WTC11 (cell line): Measurements from ENCODE around the gene INSC. TPM values are rescaled to one million over a fixed set of nuclear protein-coding genes. Genes with fewer than 3 reads are reported as not detected.

Experiments used
- ATAC-seq: fragments of 200-7000 bp; cut with Tn5 transposase; 2 replicates; pipeline ENCODE4 v1.10.0; 2021; ENCODE audit warnings: mild to moderate bottlenecking, moderate library complexity
- CTCF ChIA-PET: fragments of 300-600 bp; sonication (Branson Sonifier 250); formaldehyde crosslinking; loops from one replicate; lab custom pipeline; 2021; ENCODE audit warnings: antibody characterized with exemption; lab: Charles Lee
- POLR2A ChIA-PET: fragments of 350-600 bp; sonication (Branson Sonifier 250); formaldehyde crosslinking; loops from one replicate; lab custom pipeline; 2021; ENCODE audit warnings: antibody characterized with exemption; lab: Charles Lee
- DNase-seq: peaks from one replicate; pipeline ENCODE4 v3.0.0; 2021; ENCODE audit warnings: low spot score
- H3K27ac Mint-ChIP-seq: 2 replicates; pipeline ENCODE4 v1.8.0; 2021; ENCODE audit warnings: mixed read lengths
- H3K27me3 Mint-ChIP-seq: 2 replicates; pipeline ENCODE4 v1.8.0; 2021; ENCODE audit warnings: low read depth, mild to moderate bottlenecking, moderate library complexity, mixed read lengths
- H3K36me3 Mint-ChIP-seq: 2 replicates; pipeline ENCODE4 v1.8.0; 2021; ENCODE audit warnings: mixed read lengths
- H3K4me1 Mint-ChIP-seq: 2 replicates; pipeline ENCODE4 v1.8.0; 2022; ENCODE audit warnings: mixed read lengths
- H3K4me3 Mint-ChIP-seq: 2 replicates; pipeline ENCODE4 v1.8.0; 2021; ENCODE audit warnings: mild to moderate bottlenecking, moderate library complexity, mixed read lengths
- H3K9me3 Mint-ChIP-seq: 2 replicates; pipeline ENCODE4 v1.8.0; 2021; ENCODE audit warnings: mixed read lengths
- AFF4 ChIP-seq: sonication (generic); formaldehyde crosslinking; IDR thresholded peaks from 2 replicates; pipeline ENCODE4 v1.8.1; 2023; ENCODE audit warnings: mild to moderate bottlenecking, missing genetic modification reagents, borderline replicate concordance
- E2F4 ChIP-seq: sonication (generic); formaldehyde crosslinking; IDR thresholded peaks from 2 replicates; pipeline ENCODE4 v1.8.1; 2022; ENCODE audit warnings: low read depth, mild to moderate bottlenecking, moderate library complexity, missing genetic modification reagents, borderline replicate concordance
- ELF4 ChIP-seq: sonication (generic); formaldehyde crosslinking; IDR thresholded peaks from 2 replicates; pipeline ENCODE4 v1.8.1; 2022; ENCODE audit warnings: low read depth, mild to moderate bottlenecking, moderate library complexity, missing genetic modification reagents
- ERG ChIP-seq: fragments of 250-450 bp; sonication (Bioruptor Pico); IDR thresholded peaks from 2 replicates; pipeline ENCODE4 v1.8.0; 2021; ENCODE audit warnings: mild to moderate bottlenecking
- ESRRA ChIP-seq: sonication (generic); formaldehyde crosslinking; IDR thresholded peaks from 2 replicates; pipeline ENCODE4 v1.8.1; 2022; ENCODE audit warnings: mild to moderate bottlenecking, missing genetic modification reagents, borderline replicate concordance
- FOXP4 ChIP-seq: sonication (generic); formaldehyde crosslinking; IDR thresholded peaks from 2 replicates; pipeline ENCODE4 v1.8.0; 2022; ENCODE audit warnings: mild to moderate bottlenecking, missing genetic modification reagents
- HMGXB4 ChIP-seq: sonication (generic); formaldehyde crosslinking; IDR thresholded peaks from 2 replicates; pipeline ENCODE4 v1.8.1; 2023; ENCODE audit warnings: mild to moderate bottlenecking, moderate library complexity, missing genetic modification reagents
- KAT7 ChIP-seq: sonication (generic); formaldehyde crosslinking; IDR thresholded peaks from 2 replicates; pipeline ENCODE4 v1.8.1; 2023; ENCODE audit warnings: missing genetic modification reagents, mild to moderate bottlenecking, borderline replicate concordance
- NFATC4 ChIP-seq: fragments of 250-450 bp; sonication (Bioruptor Pico); IDR thresholded peaks from 2 replicates; pipeline ENCODE4 v1.9.0; 2021; ENCODE audit warnings: mild to moderate bottlenecking
- NFYB ChIP-seq: sonication (generic); formaldehyde crosslinking; conservative IDR thresholded peaks from 2 replicates; pipeline ENCODE4 v1.8.0; 2022; ENCODE audit warnings: low read depth, missing genetic modification reagents
- NR2C2 ChIP-seq: sonication (generic); formaldehyde crosslinking; IDR thresholded peaks from 2 replicates; pipeline ENCODE4 v1.8.0; 2022; ENCODE audit warnings: mild to moderate bottlenecking, missing genetic modification reagents
- PRRX2 ChIP-seq: fragments of 250-450 bp; sonication (Bioruptor Pico); IDR thresholded peaks from 2 replicates; pipeline ENCODE4 v1.8.0; 2021; ENCODE audit warnings: mild to moderate bottlenecking
- USF2 ChIP-seq: sonication (generic); formaldehyde crosslinking; IDR thresholded peaks from 2 replicates; pipeline ENCODE4 v1.8.1; 2023; ENCODE audit warnings: mild to moderate bottlenecking, missing genetic modification reagents, moderate library complexity
- ZNF138 ChIP-seq: sonication (generic); formaldehyde crosslinking; conservative IDR thresholded peaks from 2 replicates; pipeline ENCODE4 v1.8.1; 2022; ENCODE audit warnings: mild to moderate bottlenecking, moderate library complexity, missing genetic modification reagents
- ZNF396 ChIP-seq: fragments of 250-450 bp; sonication (Bioruptor Pico); IDR thresholded peaks from 2 replicates; pipeline ENCODE4 v1.8.0; 2021; ENCODE audit warnings: mild to moderate bottlenecking, moderate library complexity, borderline replicate concordance
- ZNF416 ChIP-seq: fragments of 250-450 bp; sonication (Bioruptor Pico); IDR thresholded peaks from 2 replicates; pipeline ENCODE4 v1.9.0; 2021; ENCODE audit warnings: mild to moderate bottlenecking, inconsistent platforms
- total RNA-seq: library from RNA; stranded (reverse); gene quantifications from 3 replicates; pipeline ENCODE4 v1.2.3, GENCODE V29; 2021

The INSC gene
- total RNA-seq, 1 experiment from 2014 or later, result 0.44 TPM

GRCh38 chr11:15109602-15110001, 5.1 kb upstream of the INSC start:
- ChIA-PET POLR2A (no interaction called here), CTCF (interaction anchor here (1.0 to 1.6 kb wide), 2 partner anchors 201 to 202 kb away, joined by 3 to 4 read pairs; no protein-coding TSS in a partner anchor)
- Mint-ChIP-seq H3K9me3 (no peaks in the 10 kb centered on the region), H3K4me3 (no peak overlapping the region), H3K27ac (no peak overlapping the region), H3K36me3 (no peaks in the 10 kb centered on the region), H3K4me1 (peaks cover 10% of the 10 kb centered on the region), H3K27me3 (peaks cover 17% of the 10 kb centered on the region)
- TF ChIP-seq FOXP4 (CRISPR knock-in tag), result no peak
- no peak for TF ChIP-seq AFF4 (CRISPR knock-in tag)
- no peak for TF ChIP-seq HMGXB4 (CRISPR knock-in tag)
- no peak for DNase-seq
- no peak for ATAC-seq

- no peaks in the 10 kb centered on the region for H3K9me3 Mint-ChIP-seq
- no peaks in the 10 kb centered on the region for H3K36me3 Mint-ChIP-seq
- ChIA-PET POLR2A (no interaction called here), CTCF (interaction anchor here (1.3 to 1.9 kb wide), 2 partner anchors 10 to 48 kb away, joined by 5 to 6 read pairs; no protein-coding TSS in a partner anchor)
- H3K4me1 Mint-ChIP-seq, result peaks cover 14% of the 10 kb centered on the region
- H3K4me3 Mint-ChIP-seq, result no peak overlapping the region
- TF ChIP-seq ERG (CRISPR knock-in tag) (no peak), KAT7 (CRISPR knock-in tag) (no peak), ZNF416 (CRISPR knock-in tag) (no peak), ESRRA (CRISPR knock-in tag) (no peak)
- no peak overlapping the region for H3K27ac Mint-ChIP-seq
- H3K27me3 Mint-ChIP-seq, result peaks cover 30% of the 10 kb centered on the region
- ATAC-seq (no peak), DNase-seq (no peak)
Measured at GRCh38 chr11:15111215-15111614, 3.5 kb upstream of the INSC start.

GRCh38 chr11:15112131-15112541, 2.6 kb upstream of the INSC start:
- peaks cover 11% of the 10 kb centered on the region for H3K4me1 Mint-ChIP-seq
- ChIA-PET POLR2A (no interaction called here), CTCF (interaction anchor here (1.0 kb wide), 1 partner anchor 11 kb away, joined by 4 read pairs; no protein-coding TSS in a partner anchor)
- H3K36me3 Mint-ChIP-seq, result no peaks in the 10 kb centered on the region
- ATAC-seq, result no peak
- H3K27ac Mint-ChIP-seq, result no peak overlapping the region
- H3K4me3 Mint-ChIP-seq, result no peak overlapping the region
- TF ChIP-seq E2F4 (no peak), NFATC4 (no peak), ZNF396 (no peak), ERG (CRISPR knock-in tag) (no peak), NFYB (CRISPR knock-in tag) (no peak), PRRX2 (CRISPR knock-in tag) (no peak), NR2C2 (CRISPR knock-in tag) (no peak), ZNF138 (no peak), USF2 (CRISPR knock-in tag) (no peak), ELF4 (no peak)
- TF ChIP-seq, all 79 proteins: peak for 0
- no peaks in the 10 kb centered on the region for H3K9me3 Mint-ChIP-seq
- DNase-seq, result no peak
- H3K27me3 Mint-ChIP-seq, result peaks cover 34% of the 10 kb centered on the region
